DMS153 (cell line): Measurements from ENCODE around the gene AP1G1.
"Not testable (repeated sequence)": the region's sequence is repeated elsewhere in the genome, so short reads cannot be mapped to it uniquely, and the experiment has no call there.

ENCODE experiments used
- DNase-seq: peaks from one replicate; lab custom pipeline; 2025; lab: John Stamatoyannopoulos, UW

Gene AP1G1

GRCh38 chr16:71700831-71701230 lies 107.8 kb downstream of the AP1G1 start:
- no peak for DNase-seq

GRCh38 chr16:71698491-71698890 lies 110.1 kb downstream of the AP1G1 start:
- DNase-seq: no peak

GRCh38 chr16:71693164-71693563 lies 115.5 kb downstream of the AP1G1 start:
- DNase-seq: no peak

- no peak for DNase-seq
Observed at GRCh38 chr16:71689901-71690300, 118.7 kb downstream of the AP1G1 start.

- no peak for DNase-seq
Observed at GRCh38 chr16:71687861-71688260, 120.8 kb downstream of the AP1G1 start.

- not testable (repeated sequence) for DNase-seq
Observed at GRCh38 chr16:71684280-71684679, 124.4 kb downstream of the AP1G1 start.

GRCh38 chr16:71681360-71681759 lies 127.3 kb downstream of the AP1G1 start:
- no peak for DNase-seq
